Progenitor cell of endocrine pancreas (in vitro differentiated cells): ENCODE data around the gene LCE2D. TPM values are rescaled to one million over a fixed set of nuclear protein-coding genes. Genes with fewer than 3 reads are reported as not detected.
"Not testable (repeated sequence)": the region's sequence is repeated elsewhere in the genome, so short reads cannot be mapped to it uniquely, and the experiment has no call there.

Experiments used
- DNase-seq: peaks from one replicate; pipeline ENCODE4 v3.0.0; 2021; ENCODE audit warnings: low spot score; ENCODE audit not compliant: unreplicated experiment
- H3K27ac Mint-ChIP-seq: 2 replicates; pipeline ENCODE4 v1.8.0; 2021; ENCODE audit warnings: mild to moderate bottlenecking, moderate library complexity, mixed read lengths
- H3K27me3 Mint-ChIP-seq: 2 replicates; pipeline ENCODE4 v1.8.0; 2021; ENCODE audit warnings: mixed read lengths
- H3K36me3 Mint-ChIP-seq: 2 replicates; pipeline ENCODE4 v1.8.0; 2022; ENCODE audit warnings: mixed read lengths; ENCODE audit not compliant: insufficient read depth
- H3K4me1 Mint-ChIP-seq: 2 replicates; pipeline ENCODE4 v1.8.0; 2021; ENCODE audit warnings: low read depth, mixed read lengths
- H3K4me3 Mint-ChIP-seq: 2 replicates; pipeline ENCODE4 v1.8.0; 2021; ENCODE audit warnings: low read depth, mild to moderate bottlenecking, moderate library complexity, mixed read lengths
- H3K9me3 Mint-ChIP-seq: 2 replicates; pipeline ENCODE4 v1.8.0; 2021; ENCODE audit warnings: low read depth, mixed read lengths
- CTCF ChIP-seq: fragments of 200-600 bp; sonication (generic); IDR thresholded peaks from one replicate; pipeline ENCODE4 v1.5.0; 2021; ENCODE audit warnings: antibody characterized with exemption, mild to moderate bottlenecking; ENCODE audit not compliant: unreplicated experiment
- total RNA-seq: library from RNA; stranded (reverse); gene quantifications from 2 replicates; pipeline ENCODE4 v1.2.1, GENCODE V29; 2021

The LCE2D gene
- total RNA-seq, 1 donor from 2014 or later: not detected

GRCh38 chr1:152654110-152654509 lies 9.1 kb upstream of the LCE2D start:
- Mint-ChIP-seq H3K4me3 (no peak overlapping the region), H3K36me3 (peaks cover 1% of the 10 kb centered on the region), H3K9me3 (peaks cover 57% of the 10 kb centered on the region), H3K4me1 (no peaks in the 10 kb centered on the region), H3K27ac (no peak overlapping the region), H3K27me3 (no peaks in the 10 kb centered on the region)
- DNase-seq: no peak
- TF ChIP-seq CTCF: no peak

GRCh38 chr1:152656459-152656858 lies 6.7 kb upstream of the LCE2D start:
- no peak for TF ChIP-seq CTCF
- no peaks in the 10 kb centered on the region for H3K27me3 Mint-ChIP-seq
- H3K27ac Mint-ChIP-seq: no peak overlapping the region
- peaks cover 50% of the 10 kb centered on the region for H3K9me3 Mint-ChIP-seq
- no peaks in the 10 kb centered on the region for H3K4me1 Mint-ChIP-seq
- peaks cover 1% of the 10 kb centered on the region for H3K36me3 Mint-ChIP-seq
- no peak for DNase-seq
- no peak overlapping the region for H3K4me3 Mint-ChIP-seq

DNA sequence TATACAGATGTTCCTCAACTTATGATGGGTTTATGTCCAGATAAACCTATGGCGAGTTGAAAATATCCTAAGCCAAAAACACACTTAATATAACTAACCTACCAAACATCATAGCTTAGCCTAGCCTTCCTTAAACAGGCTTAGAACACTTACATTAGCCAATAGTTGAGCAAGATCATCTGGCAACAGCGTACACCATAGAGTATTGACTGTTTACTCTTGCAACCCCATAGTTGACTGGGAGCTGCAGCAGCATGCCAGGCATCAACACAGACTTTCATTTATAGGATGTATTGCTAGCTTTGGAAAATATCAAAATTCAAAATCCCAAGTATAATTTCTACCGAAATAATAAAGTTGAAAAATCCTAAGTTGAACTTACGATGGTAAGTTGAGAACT lies 5.5 kb upstream of the LCE2D start:
- Mint-ChIP-seq H3K9me3 (peaks cover 52% of the 10 kb centered on the region), H3K4me1 (no peaks in the 10 kb centered on the region), H3K4me3 (no peak overlapping the region), H3K36me3 (peaks cover 1% of the 10 kb centered on the region), H3K27me3 (no peaks in the 10 kb centered on the region), H3K27ac (no peak overlapping the region)
- DNase-seq: no peak
- TF ChIP-seq CTCF: no peak

DNA sequence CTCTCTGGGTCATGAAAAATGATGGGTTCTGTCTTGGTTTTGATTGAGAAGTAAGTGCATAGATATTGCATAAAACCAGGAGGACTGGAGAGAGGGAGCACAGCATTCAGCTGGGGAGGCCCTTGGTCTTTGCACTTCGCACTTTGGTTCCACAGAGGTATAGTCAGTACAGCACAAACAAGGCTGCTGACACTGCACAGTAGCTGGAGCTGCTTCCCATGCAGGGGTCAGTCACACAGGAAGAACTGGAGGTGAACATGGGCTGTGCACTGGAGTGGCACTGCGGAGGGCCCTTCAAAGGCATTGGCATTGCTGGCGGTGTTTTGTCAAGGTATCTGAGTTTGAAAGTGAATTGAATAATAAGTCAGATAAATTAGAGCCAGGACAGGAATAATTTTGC lies 4.5 kb upstream of the LCE2D start:
- Mint-ChIP-seq H3K4me1 (no peaks in the 10 kb centered on the region), H3K27ac (no peak overlapping the region), H3K36me3 (peaks cover 1% of the 10 kb centered on the region), H3K27me3 (no peaks in the 10 kb centered on the region), H3K4me3 (no peak overlapping the region), H3K9me3 (peaks cover 50% of the 10 kb centered on the region)
- no peak for TF ChIP-seq CTCF
- no peak for DNase-seq

DNA sequence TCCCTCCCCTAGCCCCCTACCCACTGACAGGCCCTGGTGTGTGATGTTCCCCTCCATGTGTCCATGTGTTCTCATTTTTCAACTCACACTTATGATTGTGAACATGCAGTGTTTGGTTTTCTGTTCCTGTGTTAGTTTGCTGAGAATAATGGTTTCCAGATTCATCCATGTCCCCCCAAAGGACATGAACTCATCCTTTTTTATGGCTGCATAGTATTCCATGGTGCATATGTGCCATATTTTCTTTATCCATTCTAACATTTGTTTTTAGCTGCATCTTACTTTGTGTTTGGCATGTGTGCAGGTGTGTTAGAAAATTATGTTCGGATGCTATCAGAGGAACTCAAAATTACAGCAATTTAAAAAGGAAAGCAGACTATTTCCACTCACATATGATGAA lies 3.0 kb downstream of the LCE2D start:
- DNase-seq, H3K27ac Mint-ChIP-seq, H3K4me1 Mint-ChIP-seq, H3K4me3 Mint-ChIP-seq, H3K36me3 Mint-ChIP-seq, H3K27me3 Mint-ChIP-seq: not testable (repeated sequence)
- H3K9me3 Mint-ChIP-seq: peaks cover 65% of the 10 kb centered on the region

DNA sequence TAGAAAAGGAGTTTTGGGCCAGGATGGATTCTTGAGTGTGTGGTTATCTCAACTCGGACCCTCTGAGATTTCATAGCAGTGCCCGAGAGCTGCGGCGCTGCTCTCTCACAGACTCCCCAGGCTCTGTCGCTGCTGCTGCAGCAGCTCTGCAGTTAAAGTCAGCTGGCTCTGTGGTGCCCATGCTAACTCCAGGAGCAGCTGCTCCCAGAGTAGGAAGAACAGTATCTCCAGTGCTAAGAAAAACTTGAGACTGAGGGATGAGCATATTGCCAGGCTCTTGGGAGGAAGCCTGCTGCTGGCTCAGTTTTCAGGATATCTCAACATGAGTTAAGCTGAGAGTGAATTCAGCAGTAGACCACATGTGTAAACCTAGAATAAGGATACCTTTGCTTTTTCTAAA lies 4.5 kb downstream of the LCE2D start:
- no peak for TF ChIP-seq CTCF
- no peak overlapping the region for H3K27ac Mint-ChIP-seq
- no peak for DNase-seq
- peaks cover 66% of the 10 kb centered on the region for H3K9me3 Mint-ChIP-seq
- H3K27me3 Mint-ChIP-seq: no peaks in the 10 kb centered on the region
- H3K36me3 Mint-ChIP-seq: peaks cover 2% of the 10 kb centered on the region
- H3K4me1 Mint-ChIP-seq: no peaks in the 10 kb centered on the region
- no peak overlapping the region for H3K4me3 Mint-ChIP-seq
